Adipose tissue (tissue), 3 donors: ENCODE data around the gene SPEM3. TPM values are rescaled to one million over a fixed set of nuclear protein-coding genes. Genes with fewer than 3 reads are reported as not detected.

Experiments
- H3K27ac ChIP-seq: one replicate; pipeline ENCODE4 v1.5.1; 2013; ENCODE audit warnings: low read depth, low read length
- WGBS, 3 donors: extraction: QIAGEN DNeasy Blood & Tissue Kit; methylation state at CpG; one replicate each; pipeline ENCODE4 v1.1.7; 2013; 5-methylcytosine and 5-hydroxymethylcytosine counted together
- polyA plus RNA-seq, 3 donors: library from polyadenylated mRNA; stranded (reverse); fragments of 200-250 nt; gene quantifications; one replicate each; pipeline ENCODE4 v1.2.3, GENCODE V29; 2013
- donor health status: healthy with polysubstance abuse.
- donor health status: Bipolar disorder and iron deficiency.
- donor health status: healthy.

The SPEM3 gene
- polyA plus RNA-seq, 3 donors, result not detected

GRCh38 chr17:7437369-7437863 is 8.8 kb downstream of the SPEM3 start:
- no peak overlapping the region for H3K27ac ChIP-seq
- WGBS, 3 donors, result 29 to 31% (median 30%) methylated on average over 17 to 31 of the region's 31 CpGs

GRCh38 chr17:7437950-7438614 is 9.4 kb downstream of the SPEM3 start:
- 10 to 50% (median 13%) methylated on average over 47 to 48 of the region's 48 CpGs for WGBS, 3 donors
- H3K27ac ChIP-seq, result no peak overlapping the region

GRCh38 chr17:7438656-7439460 is 10.2 kb downstream of the SPEM3 start:
- 45 to 68% (median 46%) methylated on average over 11 of the region's 11 CpGs for WGBS, 3 donors
- no peak overlapping the region for H3K27ac ChIP-seq

GRCh38 chr17:7439462-7440112 is 10.9 kb downstream of the SPEM3 start, which contains the start of gene FGF11:
Gene FGF11, plus strand, starts transcription at chr17:7439512. Its CDS starts 109 bp downstream, at chr17:7439621.
- WGBS, 3 donors, result 1 to 5% (median 3%) methylated on average over 38 to 50 of the region's 50 CpGs
- H3K27ac ChIP-seq, result no peak within 1 kb of the TSS

GRCh38 chr17:7440113-7440833 is 11.6 kb downstream of the SPEM3 start:
- WGBS, 3 donors, result 1 to 3% (median 2%) methylated on average over 41 to 46 of the region's 46 CpGs
- no peak overlapping the region for H3K27ac ChIP-seq

- WGBS, 3 donors, result 6 to 12% (median 11%) methylated on average over 11 to 12 of the region's 12 CpGs
- H3K27ac ChIP-seq, result no peak overlapping the region
Measured at GRCh38 chr17:7440834-7441195, 12.2 kb downstream of the SPEM3 start.

GRCh38 chr17:7441266-7441665 is 12.6 kb downstream of the SPEM3 start:
- H3K27ac ChIP-seq, result no peak overlapping the region
- WGBS, 3 donors, result 56 to 78% (median 59%) methylated on average over 7 of the region's 7 CpGs

- 89 to 100% (median 98%) methylated on average over 2 of the region's 2 CpGs for WGBS, 3 donors
- H3K27ac ChIP-seq, result no peak overlapping the region
Measured at GRCh38 chr17:7442142-7442541, 13.5 kb downstream of the SPEM3 start.

GRCh38 chr17:7443499-7444485 is 15.1 kb downstream of the SPEM3 start:
- no peak overlapping the region for H3K27ac ChIP-seq
- 79 to 83% (median 80%) methylated on average over 7 of the region's 7 CpGs for WGBS, 3 donors

GRCh38 chr17:7444682-7445618 is 16.3 kb downstream of the SPEM3 start, which contains the start of gene CHRNB1:
Gene CHRNB1, plus strand, starts transcription at chr17:7445061. Its CDS starts 67 bp downstream, at chr17:7445128.
- WGBS, 3 donors, result 4 to 7% (median 6%) methylated on average over 50 to 51 of the region's 51 CpGs
- no peak within 1 kb of the TSS for H3K27ac ChIP-seq

- 1 to 9% (median 2%) methylated on average over 16 of the region's 16 CpGs for WGBS, 3 donors
- H3K27ac ChIP-seq, result no peak overlapping the region
Measured at GRCh38 chr17:7445619-7445968, 16.9 kb downstream of the SPEM3 start.

GRCh38 chr17:7448461-7448860 is 19.8 kb downstream of the SPEM3 start:
- 85 to 96% (median 90%) methylated on average over 6 to 7 of the region's 7 CpGs for WGBS, 3 donors
- no peak overlapping the region for H3K27ac ChIP-seq

- WGBS, 3 donors, result 67 to 75% (median 75%) methylated on average over 3 of the region's 3 CpGs
- no peak overlapping the region for H3K27ac ChIP-seq
Measured at GRCh38 chr17:7459961-7460545, 31.4 kb downstream of the SPEM3 start.

- no peak overlapping the region for H3K27ac ChIP-seq
- WGBS, 3 donors, result 94 to 98% (median 96%) methylated on average over 7 of the region's 7 CpGs
Measured at GRCh38 chr17:7460850-7461660, 32.4 kb downstream of the SPEM3 start.
